ENCODE data around the gene LAPTM5.

GRCh38 chr1:30743584-30744059 is 14.0 kb downstream of the LAPTM5 start:
- TF ChIP-seq POLR2AphosphoS5 (IDR thresholded peaks at IDR 0.05) (no peak), POLR2A (IDR thresholded peaks at IDR 0.05) (no peak)

All from upper lobe of left lung (tissue), 4 donors.